ENCODE results near the gene CLNK.
"Not testable (repeated sequence)": the region's sequence is repeated elsewhere in the genome, so short reads cannot be mapped to it uniquely, and the experiment has no call there.

CLNK gene

GRCh38 chr4:10662937-10663336 lies 21.6 kb downstream of the CLNK start:
- no peak for DNase-seq

- no peak for DNase-seq
Measured at GRCh38 chr4:10661047-10661446, 23.5 kb downstream of the CLNK start.

- DNase-seq: no peak
Measured at GRCh38 chr4:10659251-10659650, 25.3 kb downstream of the CLNK start.

- DNase-seq: no peak
Measured at GRCh38 chr4:10656988-10657387, 27.6 kb downstream of the CLNK start.

GRCh38 chr4:10656420-10656819 lies 28.1 kb downstream of the CLNK start:
- no peak for DNase-seq

- DNase-seq: peak; percentile 83
Measured at GRCh38 chr4:10655968-10656367, 28.6 kb downstream of the CLNK start.

- DNase-seq: no peak
Measured at GRCh38 chr4:10648479-10648878, 36.1 kb downstream of the CLNK start.

GRCh38 chr4:10647846-10648245 lies 36.7 kb downstream of the CLNK start:
- peak; percentile 15 for DNase-seq

GRCh38 chr4:10643600-10644425 lies 40.8 kb downstream of the CLNK start:
- DNase-seq: peak; percentile 27

GRCh38 chr4:10640561-10641201 lies 43.9 kb downstream of the CLNK start:
- DNase-seq: peak; percentile 67

GRCh38 chr4:10639664-10640063 lies 44.9 kb downstream of the CLNK start:
- DNase-seq: peak; percentile 77

GRCh38 chr4:10639100-10639499 lies 45.5 kb downstream of the CLNK start:
- DNase-seq: peak; percentile 73

GRCh38 chr4:10635091-10635490 lies 49.5 kb downstream of the CLNK start:
- no peak for DNase-seq

GRCh38 chr4:10629394-10629793 lies 55.2 kb downstream of the CLNK start:
- no peak for DNase-seq

GRCh38 chr4:10625131-10625530 lies 59.4 kb downstream of the CLNK start:
- peak; percentile 51 for DNase-seq

- DNase-seq: no peak
Measured at GRCh38 chr4:10623862-10624261, 60.7 kb downstream of the CLNK start.

GRCh38 chr4:10623241-10623640 lies 61.3 kb downstream of the CLNK start:
- DNase-seq: peak; percentile 68

- no peak for DNase-seq
Measured at GRCh38 chr4:10622728-10623127, 61.8 kb downstream of the CLNK start.

- no peak for DNase-seq
Measured at GRCh38 chr4:10620935-10621488, 63.6 kb downstream of the CLNK start.

- DNase-seq: no peak
Measured at GRCh38 chr4:10619855-10620254, 64.7 kb downstream of the CLNK start.

GRCh38 chr4:10619220-10619619 lies 65.3 kb downstream of the CLNK start:
- DNase-seq: peak; percentile 54

- not testable (repeated sequence) for DNase-seq
Measured at GRCh38 chr4:10614926-10615325, 69.6 kb downstream of the CLNK start.

- DNase-seq: no peak
Measured at GRCh38 chr4:10613926-10614478, 70.6 kb downstream of the CLNK start.

- DNase-seq: no peak
Measured at GRCh38 chr4:10612476-10612875, 72.1 kb downstream of the CLNK start.

Data from fibroblast of skin of back (primary cell).